HG03039 (cell line): ENCODE results near the gene FNDC11.
"Not testable (repeated sequence)": the region's sequence is repeated elsewhere in the genome, so short reads cannot be mapped to it uniquely, and the experiment has no call there.

ENCODE experiments used
- ATAC-seq: cut with Tn5 transposase; IDR thresholded peaks from one replicate; pipeline ENCODE4 v1.9.1; 2021; ENCODE audit warnings: mild to moderate bottlenecking, moderate library complexity; ENCODE audit not compliant: unreplicated experiment

The FNDC11 gene

GRCh38 chr20:63595416-63596127 lies 41.6 kb downstream of the FNDC11 start:
- ATAC-seq, result no peak

DNA sequence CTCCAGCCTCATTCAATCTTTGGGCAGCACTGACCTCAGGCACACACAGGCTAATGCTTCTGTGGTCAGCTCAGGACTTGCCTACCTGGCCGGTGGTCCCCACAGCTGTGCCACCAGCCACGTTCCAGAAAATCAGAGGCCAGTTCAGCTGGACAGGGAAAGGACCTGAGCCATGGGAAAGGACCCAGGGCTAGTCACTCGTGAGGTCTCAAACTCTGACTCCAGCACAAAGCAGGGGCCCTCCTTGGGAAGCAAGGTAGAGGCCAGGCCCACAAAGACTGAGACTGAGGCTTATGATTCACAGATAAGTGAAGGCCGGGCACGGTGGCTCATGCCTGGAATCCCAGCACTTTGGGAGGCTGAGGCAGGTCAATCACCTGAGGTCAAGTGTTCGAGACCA lies 42.5 kb downstream of the FNDC11 start:
- no peak for ATAC-seq

DNA sequence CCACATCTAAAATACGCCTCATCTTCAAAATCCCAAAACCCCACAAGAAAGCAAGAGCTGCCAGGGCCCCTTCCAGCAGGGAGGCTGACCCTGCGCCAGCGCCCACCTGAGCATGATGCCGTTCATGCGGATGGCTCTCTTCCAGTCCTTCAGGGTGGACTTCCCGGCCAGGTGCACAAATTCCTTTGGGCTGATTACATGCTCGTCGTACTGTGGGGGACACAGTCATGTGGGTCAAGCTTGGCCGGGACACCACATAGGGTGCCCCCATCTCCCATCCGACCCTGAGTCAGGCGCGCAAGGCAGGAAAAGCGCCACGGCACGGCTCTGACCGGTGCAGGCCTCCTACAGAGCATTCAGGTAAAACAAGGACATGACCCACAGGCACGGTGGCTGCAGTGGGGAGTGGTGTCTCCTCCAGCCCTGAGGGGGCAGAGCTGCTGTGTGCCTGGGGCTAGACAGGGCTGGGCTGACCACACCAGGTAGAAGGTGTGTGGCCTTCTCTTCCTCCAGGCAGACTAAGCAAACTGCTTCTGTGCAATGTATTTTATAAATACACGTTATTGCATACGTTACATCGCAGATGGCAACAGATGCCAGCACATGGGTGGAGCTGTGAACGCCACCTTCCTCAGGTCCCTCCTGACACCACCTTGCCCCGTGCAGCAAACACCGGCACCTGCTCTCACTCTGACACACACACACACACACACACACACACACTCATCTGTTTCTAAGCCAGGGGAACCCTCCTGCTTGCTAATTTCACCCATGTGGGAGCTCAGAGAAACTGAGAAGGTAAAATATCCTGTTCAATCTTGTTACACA lies 43.9 kb downstream of the FNDC11 start:
- no peak for ATAC-seq

GRCh38 chr20:63598479-63599395 lies 44.8 kb downstream of the FNDC11 start:
- ATAC-seq, result no peak

GRCh38 chr20:63599396-63600050 lies 45.6 kb downstream of the FNDC11 start:
- no peak for ATAC-seq

GRCh38 chr20:63601679-63602078 lies 47.7 kb downstream of the FNDC11 start:
- ATAC-seq, result not testable (repeated sequence)

DNA sequence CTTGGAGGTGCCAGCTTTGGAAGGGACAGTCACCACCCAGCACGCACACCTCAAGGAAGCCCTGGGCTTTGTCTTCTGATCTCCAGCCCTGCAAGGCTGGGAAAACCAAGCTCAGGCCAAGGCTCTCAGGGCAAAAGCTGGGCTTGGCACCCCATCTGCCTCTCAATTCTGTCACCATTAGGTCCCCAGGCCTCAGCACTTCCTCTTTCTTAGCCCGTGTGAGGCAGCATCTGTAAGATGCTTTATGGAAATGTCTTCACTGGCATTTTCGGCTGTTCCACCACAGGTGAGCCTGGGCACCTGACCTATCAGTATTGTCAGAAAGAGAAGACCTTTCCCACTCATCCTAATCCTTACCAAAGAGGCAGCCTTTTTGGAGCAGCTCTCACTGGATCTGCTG lies 48.4 kb downstream of the FNDC11 start:
- ATAC-seq, result no peak
